DMS53 treated with DMSO at 0.1 percent for 48 hours (cell line): ENCODE data around the gene DUSP15.

Source experiments
- DNase-seq: peaks from one replicate; lab custom pipeline; 2025; ENCODE audit not compliant: unreplicated experiment; lab: John Stamatoyannopoulos, UW

DUSP15 gene

DNA sequence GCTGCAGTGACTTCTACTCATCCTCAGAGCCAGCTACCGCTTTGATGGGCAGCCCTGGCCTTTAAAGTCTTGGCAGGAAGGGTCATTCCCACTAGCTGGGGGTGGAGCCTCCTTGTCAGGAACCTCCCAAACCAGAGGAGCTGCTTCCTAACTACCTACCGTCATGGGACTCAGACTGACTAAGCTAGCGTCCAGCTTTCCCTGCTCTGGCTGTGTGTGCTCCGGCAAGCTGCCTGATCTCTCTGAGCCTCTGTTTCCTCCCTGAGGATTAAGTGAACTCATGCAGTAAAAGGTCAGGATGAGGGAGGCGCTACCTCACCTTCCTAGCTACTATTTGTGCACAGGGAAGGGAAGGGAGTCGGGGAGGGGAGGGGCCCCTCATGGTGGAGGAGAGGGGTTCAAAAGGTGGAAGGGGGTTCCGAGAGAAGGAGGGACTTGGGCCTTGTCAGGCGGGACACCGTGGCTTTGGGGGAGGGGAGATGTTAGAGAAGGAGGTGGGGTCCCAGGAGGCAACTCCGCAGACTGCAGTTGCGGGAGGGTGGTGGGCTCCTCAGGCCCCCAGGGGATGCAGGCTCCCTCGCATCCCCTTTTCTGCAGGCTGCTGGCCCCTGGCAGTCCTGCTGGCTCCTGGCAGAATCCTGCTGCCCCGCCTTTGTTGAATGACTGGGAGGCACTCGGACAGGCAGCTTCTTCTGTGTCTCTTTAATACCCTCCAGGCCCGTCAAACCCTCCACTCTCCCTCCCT lies 9.8 kb downstream of the DUSP15 start:
- peak; percentile 15 for DNase-seq

GRCh38 chr20:31859998-31860380 lies 10.3 kb downstream of the DUSP15 start:
- no peak for DNase-seq

- no peak for DNase-seq
Observed at GRCh38 chr20:31859266-31859997, 10.9 kb downstream of the DUSP15 start.

DNA sequence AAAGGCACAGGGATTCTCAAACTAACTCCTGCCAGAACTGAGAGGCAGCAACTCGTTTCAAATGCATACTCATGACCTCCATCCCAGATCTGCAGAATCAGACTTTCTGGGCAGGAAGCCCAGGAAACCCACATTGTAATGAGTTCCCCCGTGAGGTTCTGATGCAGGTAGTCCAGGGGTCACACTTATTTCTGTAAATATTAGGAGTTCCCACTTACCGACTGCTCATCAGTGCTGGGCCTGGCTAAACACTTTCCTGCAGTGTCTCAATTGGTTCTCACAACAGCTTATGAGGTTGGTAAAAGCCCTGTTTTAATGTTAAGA lies 11.6 kb downstream of the DUSP15 start:
- DNase-seq = no peak

DNA sequence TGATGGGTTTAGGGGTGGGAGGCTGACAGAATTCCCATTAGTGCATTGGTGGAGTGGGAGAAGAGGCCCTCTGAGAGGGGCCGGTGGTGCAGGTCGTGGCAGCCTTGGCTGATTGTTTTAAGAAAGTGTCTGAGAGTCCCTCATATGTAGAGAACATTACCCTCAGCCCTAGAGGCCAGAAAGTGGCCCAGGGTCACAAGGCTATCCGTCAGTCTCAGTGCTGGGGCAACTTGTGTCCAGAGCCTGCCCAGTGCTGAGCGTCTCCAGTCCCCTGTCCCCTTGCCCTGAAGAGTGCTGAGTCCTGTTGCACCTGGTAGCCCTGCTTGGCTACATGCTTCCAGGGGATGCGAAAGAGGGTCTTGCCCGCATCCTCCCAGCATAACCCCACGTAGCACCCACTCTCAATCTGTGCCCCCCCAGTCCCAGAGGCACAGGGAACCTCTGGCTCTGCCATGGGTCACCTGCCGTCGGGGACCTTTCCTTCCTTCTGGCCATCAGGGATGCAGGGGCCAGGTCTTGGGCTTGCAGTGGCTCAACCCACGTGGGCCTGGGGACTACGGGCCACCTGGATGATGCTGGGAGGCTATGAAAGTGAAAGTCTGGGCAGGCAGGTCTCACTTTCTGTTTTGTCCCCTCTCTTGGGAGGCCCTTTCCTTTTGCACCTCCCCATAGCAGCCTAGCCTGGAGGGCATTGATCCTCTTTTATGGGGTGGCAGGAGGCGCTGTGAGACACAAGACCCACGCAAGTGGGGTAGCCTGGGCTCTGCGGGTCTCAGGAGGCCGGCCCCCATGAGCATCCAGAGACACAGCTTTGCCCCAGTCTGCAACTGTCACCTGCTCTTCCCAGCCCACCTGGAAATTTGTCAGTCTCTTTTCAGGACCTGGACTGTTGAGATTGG lies 12.2 kb downstream of the DUSP15 start:
- no peak for DNase-seq

DNA sequence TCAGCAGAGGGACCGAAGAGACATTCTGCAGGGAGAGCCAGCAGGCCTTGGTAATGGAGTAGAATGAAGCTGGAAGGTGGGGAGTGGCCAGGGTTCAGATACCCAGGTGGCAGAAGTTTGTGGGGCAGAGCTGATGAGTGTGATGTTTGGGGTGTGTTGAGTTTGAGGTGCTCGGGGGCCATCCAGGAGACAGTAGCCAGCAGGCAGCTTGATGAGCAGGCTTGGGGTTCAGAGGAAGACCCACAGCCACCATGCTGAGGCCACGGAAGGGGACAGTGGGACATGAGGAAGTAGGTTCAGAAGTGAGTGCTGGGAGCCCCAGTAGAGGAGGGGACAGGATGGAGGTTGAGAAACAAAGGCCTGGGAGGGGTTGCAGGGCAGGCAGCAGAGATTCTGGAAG lies 13.8 kb downstream of the DUSP15 start:
- no peak for DNase-seq

- no peak for DNase-seq
Observed at GRCh38 chr20:31853481-31853880, 16.8 kb downstream of the DUSP15 start.

DNA sequence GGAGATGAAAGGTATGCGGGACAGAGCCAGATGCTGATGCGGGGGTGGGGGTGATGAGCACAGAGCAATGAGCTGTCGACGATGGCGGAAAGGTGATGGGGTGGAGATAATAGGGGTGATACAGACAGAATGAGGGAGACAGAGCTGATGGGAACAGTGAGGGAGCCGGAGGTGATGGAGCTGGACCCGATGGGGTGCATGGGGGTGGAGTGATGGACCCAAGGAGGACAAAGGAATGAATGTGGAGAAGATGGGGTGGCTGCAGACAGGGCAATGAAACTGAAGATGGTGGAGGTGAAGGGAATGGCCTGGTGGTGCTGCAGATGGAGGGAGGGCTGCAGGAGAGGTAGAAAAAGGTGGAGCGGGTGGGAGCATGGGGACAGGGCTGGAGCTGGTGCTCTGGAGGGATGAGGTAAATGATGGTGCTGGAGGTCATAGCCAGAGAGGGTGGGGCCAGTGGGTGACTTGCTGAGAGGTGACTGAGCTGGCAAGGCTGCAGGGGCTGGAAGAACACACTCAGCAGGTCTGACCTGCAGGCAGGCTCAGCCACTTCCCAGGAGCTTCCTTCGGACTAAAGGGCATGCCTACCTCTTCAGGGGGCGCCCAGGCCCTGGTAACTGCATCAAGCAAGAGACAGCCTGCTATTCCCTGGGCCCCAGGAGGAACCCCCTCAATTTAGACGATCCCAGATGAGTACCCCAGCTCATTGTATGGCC lies 18.9 kb downstream of the DUSP15 start:
- DNase-seq = no peak

GRCh38 chr20:31849306-31849930 lies 20.9 kb downstream of the DUSP15 start:
- peak; percentile 66 for DNase-seq

DNA sequence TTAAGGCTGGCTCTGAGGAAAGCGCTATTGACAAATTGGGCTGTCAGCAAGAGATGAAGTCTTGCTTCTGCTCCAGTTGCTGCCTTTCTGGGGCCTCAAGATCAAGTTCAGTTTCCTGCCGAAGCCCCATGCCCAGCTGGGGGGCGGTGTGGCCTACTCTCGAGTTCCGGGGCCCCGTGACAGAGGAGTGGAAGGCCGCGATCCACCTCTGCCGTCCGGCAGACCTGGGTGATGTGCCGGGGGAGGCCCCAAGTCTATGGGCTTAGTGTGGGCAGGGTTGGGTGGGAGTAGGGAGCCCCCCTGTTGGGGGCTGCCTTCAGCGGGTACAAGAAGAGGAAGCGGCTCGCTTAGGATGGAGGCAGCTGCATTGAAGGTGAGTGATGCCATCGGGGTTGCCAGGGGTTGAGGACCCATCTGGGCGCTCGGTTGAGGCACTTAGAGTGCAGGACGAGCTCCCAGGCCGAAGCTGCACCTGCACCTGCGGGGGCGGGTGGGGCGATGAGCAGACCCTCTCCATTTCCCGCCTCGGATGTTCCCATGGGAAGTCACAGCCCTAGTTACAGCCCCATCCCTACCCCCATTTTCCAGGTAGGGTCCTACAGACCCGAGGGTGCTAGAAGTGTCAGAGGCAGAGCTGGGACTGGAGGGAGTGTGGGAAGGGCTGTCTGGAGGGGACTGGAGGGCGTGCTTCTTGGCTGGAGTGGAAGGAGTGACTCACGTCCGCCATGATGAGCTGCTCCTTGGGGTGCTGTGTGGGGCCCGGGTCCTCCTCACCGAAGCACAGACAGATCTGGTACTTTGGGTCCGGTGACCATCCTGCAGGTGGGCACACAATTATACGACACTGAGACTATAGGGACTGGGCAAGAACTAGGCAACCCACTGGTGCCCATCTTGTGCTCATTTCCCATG lies 22.0 kb downstream of the DUSP15 start:
- no peak for DNase-seq

- DNase-seq = no peak
Observed at GRCh38 chr20:31846793-31847138, 23.6 kb downstream of the DUSP15 start.

DNA sequence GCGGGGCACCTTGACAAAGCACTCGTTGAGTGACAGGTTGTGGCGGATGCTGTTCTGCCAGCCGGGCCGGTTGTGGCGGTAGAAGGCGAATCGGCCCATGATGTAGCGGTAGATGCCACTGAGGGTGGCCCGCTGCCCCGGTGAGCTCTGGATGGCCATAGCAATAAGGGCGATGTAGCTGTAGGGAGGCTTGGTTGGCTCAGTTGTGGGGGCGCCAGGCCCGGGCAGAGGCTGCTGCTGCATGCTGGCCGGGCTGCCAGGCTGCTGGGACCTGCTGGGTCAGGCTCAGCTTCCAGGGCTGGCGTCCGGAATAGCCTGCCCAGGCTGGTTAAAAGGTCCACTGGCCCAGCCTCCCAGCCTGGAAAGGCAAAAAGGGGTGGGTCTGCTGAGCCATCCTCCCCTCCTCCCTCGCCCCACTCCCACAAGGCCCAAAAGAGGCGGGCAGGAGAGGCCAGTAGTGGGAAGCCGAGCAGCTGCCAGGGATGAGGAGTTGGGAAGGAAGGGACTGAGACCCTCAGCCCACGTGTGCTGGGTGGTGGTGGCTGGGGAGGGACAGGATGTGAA lies 24.9 kb downstream of the DUSP15 start, which contains the start of gene FOXS1:
FOXS1 (minus strand) TSS at position 305 of the 564 bp plus-strand sequence; CDS start at position 243, 62 bp downstream.
- DNase-seq = no peak

GRCh38 chr20:31844737-31845299 lies 25.5 kb downstream of the DUSP15 start:
- no peak for DNase-seq

GRCh38 chr20:31843881-31844280 lies 26.4 kb downstream of the DUSP15 start:
- DNase-seq = no peak

GRCh38 chr20:31843288-31843687 lies 27.0 kb downstream of the DUSP15 start:
- DNase-seq = no peak

GRCh38 chr20:31842471-31843157 lies 27.7 kb downstream of the DUSP15 start:
- no peak for DNase-seq

GRCh38 chr20:31841928-31842327 lies 28.4 kb downstream of the DUSP15 start:
- DNase-seq = no peak
